Measurements from ENCODE around the gene PDE11A. TPM values are rescaled to one million over a fixed set of nuclear protein-coding genes. Genes with fewer than 3 reads are reported as not detected.

PDE11A gene
- total RNA-seq, 4 donors from 2014 or later = 0.12 TPM; not detected in 3

DNA sequence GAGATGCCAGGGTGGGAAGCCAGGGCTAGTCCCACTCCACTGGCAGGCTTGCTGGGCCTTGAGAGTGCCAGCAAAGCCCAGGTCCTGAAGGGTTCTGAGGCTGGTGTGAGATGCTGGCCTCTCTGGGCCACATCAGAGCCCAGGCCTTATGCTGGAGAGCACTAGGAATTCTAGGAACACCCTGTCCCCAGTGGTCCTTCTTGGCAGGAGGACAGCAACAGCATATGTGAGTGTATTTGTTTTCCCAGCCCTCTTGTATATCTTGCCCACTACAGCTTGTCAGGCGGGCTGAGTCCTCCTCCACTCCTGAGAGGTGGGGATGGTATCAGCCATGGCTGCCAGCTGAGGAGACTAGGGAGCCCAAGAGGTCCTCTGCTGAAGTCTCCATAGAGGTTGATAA lies 327.0 kb downstream of the PDE11A start:
- Histone ChIP-seq H3K27me3 (no peaks in the 10 kb centered on the region), H3K9me3 (no peaks in the 10 kb centered on the region), H3K4me1 (no peaks in the 10 kb centered on the region), H3K36me3 (no peaks in the 10 kb centered on the region), H3K4me3 (no peak overlapping the region), H3K27ac (no peak overlapping the region)
- 67% methylated on average over 1 of the region's 1 CpG; no CpG with 5 or more reads in 1 of the 2 donors for WGBS, 2 donors
- intact Hi-C loops (cut with DNase I) = no loop called here
- no peak for DNase-seq
- TF ChIP-seq CTCF (IDR thresholded peaks at IDR 0.05) = no peak
- TF ChIP-seq POLR2A (IDR thresholded peaks at IDR 0.05) = no peak

GRCh38 chr2:177742851-177743250 lies 329.7 kb downstream of the PDE11A start:
- H3K4me1 ChIP-seq = peaks cover 0 to 12% (median 6%) of the 10 kb centered on the region in 3 donors
- 66 to 75% methylated on average over 3 of the region's 3 CpGs for WGBS, 2 donors
- H3K4me3 ChIP-seq = no peak overlapping the region
- no peak overlapping the region for H3K27ac ChIP-seq
- intact Hi-C loops (cut with DNase I) = no loop called here
- no peaks in the 10 kb centered on the region for H3K27me3 ChIP-seq
- TF ChIP-seq POLR2A (IDR thresholded peaks at IDR 0.05) (no peak), CTCF (IDR thresholded peaks at IDR 0.05) (no peak)
- H3K9me3 ChIP-seq = no peaks in the 10 kb centered on the region
- no peaks in the 10 kb centered on the region for H3K36me3 ChIP-seq
- no peak for DNase-seq

DNA sequence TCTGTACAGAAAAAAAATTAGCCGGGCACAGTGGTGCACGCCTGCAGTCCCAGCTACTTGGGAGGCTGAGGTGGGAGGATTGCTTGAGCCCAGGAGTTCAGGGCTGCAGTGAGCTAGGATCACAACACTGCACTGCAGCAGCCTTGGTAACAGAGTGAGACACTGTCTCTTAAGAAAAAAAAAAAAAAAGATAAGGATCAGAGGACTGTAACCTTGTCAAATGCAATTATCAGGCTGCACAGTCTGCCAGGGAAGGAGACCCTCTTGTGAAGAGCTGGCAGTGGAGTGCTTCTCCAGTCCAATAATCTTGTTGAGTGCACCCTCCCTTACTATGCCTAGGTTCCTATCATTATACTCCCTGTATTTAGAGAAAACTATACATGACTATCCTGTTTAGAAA lies 330.7 kb downstream of the PDE11A start:
- WGBS, 2 donors = 81 to 100% methylated on average over 2 of the region's 2 CpGs
- Histone ChIP-seq H3K27ac (no peak overlapping the region), H3K27me3 (no peaks in the 10 kb centered on the region), H3K4me3 (no peak overlapping the region), H3K4me1 (peaks cover 0 to 12% (median 6%) of the 10 kb centered on the region in 3 donors), H3K36me3 (no peaks in the 10 kb centered on the region), H3K9me3 (no peaks in the 10 kb centered on the region)
- DNase-seq = no peak
- intact Hi-C loops (cut with DNase I) = no loop called here
- TF ChIP-seq CTCF (IDR thresholded peaks at IDR 0.05) = no peak
- no peak for TF ChIP-seq POLR2A (IDR thresholded peaks at IDR 0.05)

GRCh38 chr2:177740700-177741099 lies 331.9 kb downstream of the PDE11A start:
- H3K9me3 ChIP-seq = no peaks in the 10 kb centered on the region
- 50 to 67% methylated on average over 1 of the region's 1 CpG for WGBS, 2 donors
- intact Hi-C loops (cut with DNase I) = no loop called here
- peaks cover 0 to 12% (median 6%) of the 10 kb centered on the region in 3 donors for H3K4me1 ChIP-seq
- H3K36me3 ChIP-seq = no peaks in the 10 kb centered on the region
- no peak overlapping the region for H3K4me3 ChIP-seq
- no peak for TF ChIP-seq CTCF (IDR thresholded peaks at IDR 0.05)
- TF ChIP-seq POLR2A (IDR thresholded peaks at IDR 0.05) = no peak
- H3K27ac ChIP-seq = no peak overlapping the region
- H3K27me3 ChIP-seq = no peaks in the 10 kb centered on the region
- DNase-seq = no peak

- intact Hi-C loops (cut with DNase I) = no loop called here
- no peaks in the 10 kb centered on the region for H3K27me3 ChIP-seq
- TF ChIP-seq CTCF (IDR thresholded peaks at IDR 0.05) (no peak), POLR2A (IDR thresholded peaks at IDR 0.05) (no peak)
- WGBS, 2 donors = 46 to 66% methylated on average over 7 of the region's 7 CpGs
- no peaks in the 10 kb centered on the region for H3K36me3 ChIP-seq
- no peaks in the 10 kb centered on the region for H3K9me3 ChIP-seq
- DNase-seq = no peak
- H3K4me3 ChIP-seq = no peak overlapping the region
- H3K4me1 ChIP-seq = peaks cover 0 to 12% (median 6%) of the 10 kb centered on the region in 3 donors
- no peak overlapping the region for H3K27ac ChIP-seq
Observed at GRCh38 chr2:177738461-177739235, 333.9 kb downstream of the PDE11A start.

All from esophagus squamous epithelium (tissue), 5 donors.